Anterior cingulate cortex (tissue), 58 donors: ENCODE data around the gene LEFTY1.
A peak's percentile ranks its signal among the peaks of the same experiment; 100 is the strongest.

Experiments used
- DNase-seq, 58 donors: peaks; one replicate each; lab custom pipeline; 2025; lab: John Stamatoyannopoulos, UW

The LEFTY1 gene

DNA sequence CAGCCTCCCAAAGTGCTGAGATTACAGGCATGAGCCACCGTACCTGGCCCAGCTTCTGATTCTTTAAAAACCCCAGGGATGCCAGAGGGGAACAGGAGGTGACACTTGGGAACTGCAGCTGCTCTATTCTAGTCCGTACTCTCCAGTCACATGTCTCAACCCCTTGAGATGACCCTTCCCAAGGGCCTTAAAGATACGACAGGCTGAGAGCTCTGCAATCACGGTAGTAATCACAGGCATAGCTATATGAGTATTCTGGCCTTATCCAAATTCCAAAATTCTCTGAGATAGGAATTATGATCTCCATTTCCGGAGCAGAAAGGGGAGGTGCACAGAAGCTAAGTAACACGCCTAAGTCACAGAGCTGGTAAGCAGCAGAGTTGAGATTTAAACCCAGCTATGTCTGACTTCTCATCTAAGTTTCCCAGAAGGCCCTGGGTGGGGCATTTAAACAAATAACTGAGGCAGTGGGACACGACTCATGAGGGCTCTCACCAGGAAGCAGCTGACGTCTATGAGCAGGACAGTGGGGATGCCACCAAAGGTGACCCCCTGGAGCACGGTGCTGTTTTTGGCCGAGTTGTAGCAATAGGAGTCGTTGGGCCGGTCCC, 11.9 kb downstream of the LEFTY1 start:
- DNase-seq: no peak

- DNase-seq: no peak
Observed at GRCh38 chr1:225875044-225875815, 13.7 kb downstream of the LEFTY1 start.

DNA sequence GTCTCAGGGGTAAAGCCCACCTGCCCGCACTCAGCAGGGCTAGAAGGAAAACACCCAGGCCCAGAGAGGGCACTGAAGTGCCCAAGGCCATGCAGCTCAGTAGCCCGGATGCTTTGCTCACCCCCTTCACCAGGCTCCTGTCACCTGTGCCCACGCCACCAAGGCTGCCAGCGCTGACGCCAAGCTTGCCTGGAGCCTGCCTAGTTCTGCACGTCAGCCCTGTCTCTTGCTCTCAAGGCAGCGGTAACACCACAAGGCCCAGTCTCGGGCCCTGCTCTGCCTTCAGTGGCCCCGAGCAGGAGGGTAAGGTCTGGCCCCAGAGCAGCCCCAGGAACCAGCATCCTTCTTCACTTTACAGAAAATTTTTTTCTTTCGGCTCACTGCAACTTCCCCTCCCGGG, 14.5 kb downstream of the LEFTY1 start:
- no peak for DNase-seq

DNA sequence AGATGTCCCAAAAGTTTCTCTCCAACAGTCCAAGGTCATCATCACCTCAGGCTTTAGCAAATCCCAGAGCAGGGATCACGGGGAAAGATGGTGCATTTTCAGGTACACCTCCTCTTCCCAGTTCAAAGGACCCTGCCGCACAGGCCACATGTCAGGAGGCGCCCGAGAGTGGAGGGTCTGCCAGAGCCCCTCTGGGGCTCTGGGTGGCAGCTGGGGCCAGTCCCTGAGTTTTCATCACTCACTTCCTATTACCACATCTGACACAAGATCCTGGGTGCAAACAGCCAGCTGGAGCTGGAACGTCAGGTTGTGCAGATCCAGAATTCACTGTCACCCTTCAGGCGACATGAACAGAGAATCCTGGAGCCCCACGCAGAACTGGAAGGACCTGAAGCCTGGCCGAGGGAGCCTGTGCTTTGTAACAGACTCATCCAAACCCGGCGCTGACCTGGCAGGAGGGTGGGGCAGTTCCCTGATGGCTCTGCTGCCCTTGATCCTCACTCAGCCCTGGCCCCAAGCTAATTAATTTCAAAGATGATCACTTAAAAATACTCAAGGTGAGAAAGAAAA, 15.6 kb downstream of the LEFTY1 start:
- no peak for DNase-seq

DNA sequence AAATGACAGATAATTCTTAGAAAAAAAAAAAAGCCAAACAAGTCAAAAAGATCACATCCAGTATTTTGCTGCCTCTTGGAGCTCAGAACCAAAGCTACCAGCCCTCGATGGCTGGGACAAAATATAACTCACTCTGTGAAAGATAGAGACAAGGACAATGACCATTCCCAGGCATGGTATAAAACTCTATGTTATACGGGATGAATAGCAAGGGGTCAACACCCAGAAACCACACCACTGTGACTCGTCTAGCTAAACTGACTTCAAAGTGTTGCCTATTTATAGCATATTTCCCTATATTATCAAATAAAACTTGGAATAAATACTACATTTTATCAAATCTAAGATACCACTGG, 16.9 kb downstream of the LEFTY1 start:
- no peak for DNase-seq

GRCh38 chr1:225871359-225872074, 17.4 kb downstream of the LEFTY1 start:
- DNase-seq: no peak

DNA sequence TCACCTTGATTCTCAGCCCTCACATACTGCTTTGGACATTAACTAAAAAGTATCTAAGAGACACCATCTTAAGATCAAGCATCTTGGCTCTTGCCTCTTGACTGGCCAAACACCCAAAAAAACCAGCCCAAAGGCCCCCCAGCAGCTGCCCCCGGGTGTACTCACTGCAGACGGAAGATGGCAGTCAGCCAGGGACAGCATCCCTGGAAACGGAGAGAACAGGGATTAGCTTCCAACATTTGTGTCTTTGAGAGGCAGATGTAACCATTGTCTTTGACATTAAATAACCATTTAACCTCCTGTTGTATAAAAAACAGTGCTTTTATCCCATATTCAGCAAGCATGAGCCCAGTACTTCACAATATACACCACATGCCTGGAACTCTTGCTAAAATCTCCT, 18.0 kb downstream of the LEFTY1 start:
- peak in 16 of 58 donors; percentile 13 to 61 (median 30) for DNase-seq

DNA sequence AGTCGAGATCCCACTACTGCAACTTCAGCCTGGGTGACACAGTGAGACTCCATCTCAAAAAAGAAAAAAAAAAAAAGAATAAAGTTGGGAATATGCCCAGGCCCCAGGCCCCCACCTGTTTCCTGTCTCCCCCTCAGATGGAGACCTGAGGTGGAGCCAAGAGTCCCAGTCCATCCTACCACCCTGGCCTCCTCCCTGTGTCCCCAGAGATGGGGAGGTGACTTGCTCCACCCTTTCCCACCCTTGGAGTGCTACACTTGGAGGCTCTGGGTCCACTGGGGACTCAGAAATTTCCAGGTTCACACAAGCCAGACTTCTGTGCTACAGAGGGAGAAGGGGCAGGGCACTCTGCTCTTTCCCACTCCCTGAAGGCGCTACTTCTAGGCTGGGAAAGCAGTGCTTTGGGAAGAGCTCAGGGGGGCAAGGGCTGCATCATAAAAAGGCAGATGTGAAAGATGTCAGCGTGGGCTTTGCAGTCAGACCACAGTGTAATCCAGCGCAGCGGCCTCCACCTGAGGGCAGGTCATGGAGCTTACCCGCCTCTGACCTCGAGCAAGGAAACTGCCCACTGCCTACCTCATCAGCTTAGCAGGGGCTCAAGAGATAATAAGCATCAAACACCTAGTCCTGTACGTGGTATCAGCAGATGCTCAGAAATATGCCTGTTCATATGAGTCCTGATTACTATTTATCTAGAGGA, 20.2 kb downstream of the LEFTY1 start:
- no peak for DNase-seq

GRCh38 chr1:225866981-225867380, 22.0 kb downstream of the LEFTY1 start:
- DNase-seq: peak in 2 of 58 donors; percentile 21 to 23

DNA sequence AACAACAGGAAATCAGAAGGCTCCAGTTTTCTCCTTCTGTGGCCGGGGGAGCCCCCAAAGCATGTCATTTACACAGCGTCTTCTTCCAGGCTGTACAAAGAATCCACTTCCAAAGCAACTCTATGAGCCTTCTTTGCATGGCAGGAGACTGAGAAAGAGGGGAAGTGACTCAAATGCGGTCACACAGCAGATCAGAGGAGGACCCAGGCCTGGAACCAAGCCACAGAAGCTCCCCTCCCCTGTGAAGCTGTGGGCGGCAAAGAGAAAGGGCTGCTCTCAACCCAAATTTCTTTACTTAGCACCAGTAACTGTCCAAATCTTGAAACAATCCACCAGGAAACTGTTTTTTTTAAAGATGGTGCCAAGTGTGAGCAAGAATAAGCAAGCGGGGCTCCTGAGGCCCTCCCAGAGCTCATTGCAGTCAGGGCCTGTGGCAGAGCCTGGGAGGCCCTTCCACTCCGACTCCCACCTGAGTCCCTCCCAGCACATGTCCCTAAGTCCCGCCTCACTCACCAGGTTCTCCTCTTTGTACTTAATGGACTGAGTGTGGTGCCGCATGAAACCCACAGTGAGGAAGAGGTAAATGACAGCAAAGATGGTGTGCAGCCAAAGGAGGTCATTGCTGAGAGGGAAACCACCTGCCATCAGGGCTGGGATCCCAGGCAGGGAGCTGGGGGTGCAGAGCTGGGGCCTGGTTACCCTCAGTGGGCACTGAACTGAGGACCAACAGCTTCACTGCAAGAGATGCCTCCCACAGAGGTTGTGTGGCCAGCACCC, 22.7 kb downstream of the LEFTY1 start:
- no peak for DNase-seq

GRCh38 chr1:225865514-225865913, 23.4 kb downstream of the LEFTY1 start:
- no peak for DNase-seq

GRCh38 chr1:225863167-225863566, 25.8 kb downstream of the LEFTY1 start:
- DNase-seq: no peak

GRCh38 chr1:225862581-225862950, 26.4 kb downstream of the LEFTY1 start:
- DNase-seq: no peak

GRCh38 chr1:225861834-225862580, 26.9 kb downstream of the LEFTY1 start:
- no peak for DNase-seq

- no peak for DNase-seq
Observed at GRCh38 chr1:225860876-225861441, 28.0 kb downstream of the LEFTY1 start.

GRCh38 chr1:225860107-225860506, 28.8 kb downstream of the LEFTY1 start:
- DNase-seq: no peak

- no peak for DNase-seq
Observed at GRCh38 chr1:225859151-225859550, 29.8 kb downstream of the LEFTY1 start.

- DNase-seq: peak in 17 of 58 donors; percentile 23 to 76 (median 38)
Observed at GRCh38 chr1:225857256-225857655, 31.7 kb downstream of the LEFTY1 start.
